IPS-15b (cell line): ENCODE measurements around the gene MKLN1.
"Not testable (repeated sequence)": the region's sequence is repeated elsewhere in the genome, so short reads cannot be mapped to it uniquely, and the experiment has no call there.

ENCODE experiments used
- H3K27me3 ChIP-seq: one replicate; pipeline ENCODE4 v1.6.1; 2013; ENCODE audit warnings: low read length; ENCODE audit not compliant: control insufficient read depth, insufficient read depth
- H3K36me3 ChIP-seq: one replicate; pipeline ENCODE4 v1.6.1; 2013; ENCODE audit warnings: low read length; ENCODE audit not compliant: control insufficient read depth, insufficient read depth
- H3K4me1 ChIP-seq: one replicate; pipeline ENCODE4 v1.6.1; 2013; ENCODE audit warnings: mild to moderate bottlenecking, low read length; ENCODE audit not compliant: control insufficient read depth, insufficient read depth
- H3K4me3 ChIP-seq: one replicate; pipeline ENCODE4 v1.5.1; 2013; ENCODE audit warnings: low read depth, low read length
- H3K9ac ChIP-seq: one replicate; pipeline ENCODE4 v1.6.1; 2013; ENCODE audit warnings: low read depth, mild to moderate bottlenecking, low read length
- H3K9me3 ChIP-seq: one replicate; pipeline ENCODE4 v1.6.1; 2013; ENCODE audit warnings: mild to moderate bottlenecking, low read length; ENCODE audit not compliant: control insufficient read depth, insufficient read depth

MKLN1 gene

GRCh38 chr7:131299074-131299473 is 28.6 kb upstream of the MKLN1 start:
- Histone ChIP-seq H3K4me1 (peaks cover 4% of the 10 kb centered on the region), H3K4me3 (no peak overlapping the region), H3K9me3 (no peaks in the 10 kb centered on the region), H3K27me3 (no peaks in the 10 kb centered on the region), H3K36me3 (no peaks in the 10 kb centered on the region), H3K9ac (no peak overlapping the region)

- peaks cover 4% of the 10 kb centered on the region for H3K4me1 ChIP-seq
- no peaks in the 10 kb centered on the region for H3K27me3 ChIP-seq
- no peaks in the 10 kb centered on the region for H3K9me3 ChIP-seq
- H3K9ac ChIP-seq, result no peak overlapping the region
- H3K36me3 ChIP-seq, result no peaks in the 10 kb centered on the region
- no peak overlapping the region for H3K4me3 ChIP-seq
These were observed 27.6 kb upstream of the MKLN1 start for GRCh38 chr7:131300078-131300477.

GRCh38 chr7:131300572-131301466 is 26.9 kb upstream of the MKLN1 start:
- no peak overlapping the region for H3K4me3 ChIP-seq
- H3K4me1 ChIP-seq, result peaks cover 4% of the 10 kb centered on the region
- no peaks in the 10 kb centered on the region for H3K36me3 ChIP-seq
- H3K9ac ChIP-seq, result no peak overlapping the region
- no peaks in the 10 kb centered on the region for H3K9me3 ChIP-seq
- no peaks in the 10 kb centered on the region for H3K27me3 ChIP-seq

GRCh38 chr7:131302446-131302845 is 25.2 kb upstream of the MKLN1 start:
- Histone ChIP-seq H3K27me3 (no peaks in the 10 kb centered on the region), H3K4me1 (peaks cover 4% of the 10 kb centered on the region)

GRCh38 chr7:131302876-131303707 is 24.6 kb upstream of the MKLN1 start:
- no peaks in the 10 kb centered on the region for H3K36me3 ChIP-seq
- no peaks in the 10 kb centered on the region for H3K27me3 ChIP-seq
- H3K9ac ChIP-seq, result no peak overlapping the region
- no peak overlapping the region for H3K4me3 ChIP-seq
- peaks cover 4% of the 10 kb centered on the region for H3K4me1 ChIP-seq
- peaks cover 9% of the 10 kb centered on the region for H3K9me3 ChIP-seq

More at GRCh38 chr7:131302446-131302845, 25.2 kb upstream of the MKLN1 start:
- Histone ChIP-seq H3K9me3 (peaks cover 9% of the 10 kb centered on the region), H3K4me3 (no peak overlapping the region), H3K9ac (no peak overlapping the region), H3K36me3 (no peaks in the 10 kb centered on the region)

GRCh38 chr7:131305152-131305551 is 22.5 kb upstream of the MKLN1 start:
- Histone ChIP-seq H3K9ac (no peak overlapping the region), H3K27me3 (no peaks in the 10 kb centered on the region), H3K9me3 (peaks cover 12% of the 10 kb centered on the region), H3K36me3 (no peaks in the 10 kb centered on the region), H3K4me3 (no peak overlapping the region), H3K4me1 (peaks cover 4% of the 10 kb centered on the region)

GRCh38 chr7:131306041-131306440 is 21.6 kb upstream of the MKLN1 start:
- not testable (repeated sequence) for H3K4me3 ChIP-seq, H3K27me3 ChIP-seq, H3K4me1 ChIP-seq, H3K36me3 ChIP-seq, H3K9ac ChIP-seq
- peaks cover 14% of the 10 kb centered on the region for H3K9me3 ChIP-seq

- Histone ChIP-seq H3K4me3 (no peak overlapping the region), H3K4me1 (no peaks in the 10 kb centered on the region), H3K9me3 (peaks cover 16% of the 10 kb centered on the region), H3K27me3 (no peaks in the 10 kb centered on the region), H3K36me3 (no peaks in the 10 kb centered on the region), H3K9ac (no peak overlapping the region)
These were observed 20.9 kb upstream of the MKLN1 start for GRCh38 chr7:131306777-131307176.

GRCh38 chr7:131307627-131308026 is 20.0 kb upstream of the MKLN1 start:
- no peaks in the 10 kb centered on the region for H3K36me3 ChIP-seq
- peaks cover 16% of the 10 kb centered on the region for H3K9me3 ChIP-seq
- no peak overlapping the region for H3K9ac ChIP-seq
- H3K27me3 ChIP-seq, result no peaks in the 10 kb centered on the region
- no peaks in the 10 kb centered on the region for H3K4me1 ChIP-seq
- no peak overlapping the region for H3K4me3 ChIP-seq

- no peaks in the 10 kb centered on the region for H3K4me1 ChIP-seq
- no peaks in the 10 kb centered on the region for H3K36me3 ChIP-seq
- H3K27me3 ChIP-seq, result no peaks in the 10 kb centered on the region
- H3K4me3 ChIP-seq, result no peak overlapping the region
- H3K9me3 ChIP-seq, result peaks cover 6% of the 10 kb centered on the region
- no peak overlapping the region for H3K9ac ChIP-seq
These were observed 14.8 kb upstream of the MKLN1 start for GRCh38 chr7:131312838-131313237.

- Histone ChIP-seq H3K9ac (no peak overlapping the region), H3K36me3 (no peaks in the 10 kb centered on the region), H3K9me3 (no peaks in the 10 kb centered on the region), H3K27me3 (no peaks in the 10 kb centered on the region), H3K4me3 (no peak overlapping the region), H3K4me1 (peaks cover 5% of the 10 kb centered on the region)
These were observed 7.1 kb upstream of the MKLN1 start for GRCh38 chr7:131320603-131321002.

- no peak overlapping the region for H3K4me3 ChIP-seq
- H3K9me3 ChIP-seq, result no peaks in the 10 kb centered on the region
- H3K9ac ChIP-seq, result no peak overlapping the region
- no peaks in the 10 kb centered on the region for H3K36me3 ChIP-seq
- H3K27me3 ChIP-seq, result no peaks in the 10 kb centered on the region
- peaks cover 5% of the 10 kb centered on the region for H3K4me1 ChIP-seq
These were observed 6.0 kb upstream of the MKLN1 start for GRCh38 chr7:131321656-131322055.
